NAMALWA (cell line): Measurements from ENCODE around the gene SPATA18.

Experiments used
- DNase-seq: peaks from one replicate; pipeline ENCODE4 v3.0.0-alpha.2; 2015; ENCODE audit warnings: low spot score

Gene SPATA18, protein sequence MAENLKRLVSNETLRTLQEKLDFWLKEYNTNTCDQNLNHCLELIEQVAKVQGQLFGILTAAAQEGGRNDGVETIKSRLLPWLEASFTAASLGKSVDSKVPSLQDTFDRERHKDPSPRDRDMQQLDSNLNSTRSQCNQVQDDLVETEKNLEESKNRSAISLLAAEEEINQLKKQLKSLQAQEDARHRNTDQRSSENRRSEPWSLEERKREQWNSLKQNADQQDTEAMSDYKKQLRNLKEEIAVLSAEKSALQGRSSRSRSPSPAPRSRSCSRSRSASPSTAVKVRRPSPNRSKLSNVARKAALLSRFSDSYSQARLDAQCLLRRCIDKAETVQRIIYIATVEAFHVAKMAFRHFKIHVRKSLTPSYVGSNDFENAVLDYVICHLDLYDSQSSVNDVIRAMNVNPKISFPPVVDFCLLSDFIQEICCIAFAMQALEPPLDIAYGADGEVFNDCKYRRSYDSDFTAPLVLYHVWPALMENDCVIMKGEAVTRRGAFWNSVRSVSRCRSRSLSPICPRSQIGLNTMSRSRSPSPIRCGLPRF

GRCh38 chr4:52051213-52051614 is at the start of gene SPATA18:
Gene SPATA18 (plus strand): TSS chr4:52051304. CDS start chr4:52051705, 401 bp downstream.
- DNase-seq = no peak

GRCh38 chr4:52001616-52002015 is 49.5 kb upstream of the SPATA18 start:
- no peak for DNase-seq

DNA sequence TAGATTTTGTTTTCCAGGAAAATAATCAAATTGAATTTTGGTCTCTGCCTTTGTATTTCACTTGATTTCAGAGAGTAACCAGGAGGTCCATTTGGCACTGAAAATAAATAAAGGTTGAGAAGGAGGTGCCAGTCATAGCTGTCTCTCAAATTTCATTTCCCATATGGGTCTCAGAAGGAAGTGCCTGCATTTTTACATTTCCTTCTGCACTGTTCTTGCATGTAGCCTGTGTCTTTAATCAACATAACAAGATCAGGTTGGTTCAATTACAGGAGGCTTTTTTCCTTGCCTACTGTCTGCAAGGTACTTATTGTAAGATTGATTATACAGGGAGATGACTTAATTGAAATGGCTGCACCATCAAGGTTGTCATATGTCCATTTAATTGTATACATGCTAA is 46.7 kb upstream of the SPATA18 start:
- no peak for DNase-seq

DNA sequence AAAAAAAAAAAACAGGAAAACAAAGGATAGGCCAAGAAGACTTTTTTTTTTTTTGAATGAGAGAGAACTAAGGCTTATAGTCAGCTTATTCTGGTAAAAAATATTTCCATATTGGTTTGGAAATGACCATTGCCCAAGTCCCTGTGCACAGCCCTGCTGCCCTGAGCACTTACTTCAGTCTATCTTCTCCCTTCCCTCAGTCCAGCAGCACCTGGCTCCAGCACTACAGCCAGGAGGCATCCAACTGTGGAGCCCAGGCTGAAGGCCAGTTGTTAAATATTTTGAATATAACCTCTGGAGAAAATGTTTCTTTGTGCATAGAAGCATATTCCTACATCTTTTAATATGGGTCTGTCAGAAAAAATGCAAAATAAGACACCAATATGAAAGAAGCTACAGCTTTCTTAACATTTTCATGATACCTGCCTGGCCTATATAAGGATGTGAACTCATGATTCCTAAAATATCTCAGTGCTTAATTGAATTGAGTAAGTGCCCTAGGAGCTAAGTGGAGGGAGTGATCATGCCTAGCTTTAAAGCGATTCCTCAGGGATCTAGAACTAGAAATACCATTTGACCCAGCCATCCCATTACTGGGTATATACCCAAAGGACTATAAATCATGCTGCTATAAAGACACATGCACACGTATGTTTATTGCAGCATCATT is 45.4 kb upstream of the SPATA18 start:
- DNase-seq = no peak

- DNase-seq = no peak
Measured at GRCh38 chr4:52006887-52007286, 44.2 kb upstream of the SPATA18 start.

DNA sequence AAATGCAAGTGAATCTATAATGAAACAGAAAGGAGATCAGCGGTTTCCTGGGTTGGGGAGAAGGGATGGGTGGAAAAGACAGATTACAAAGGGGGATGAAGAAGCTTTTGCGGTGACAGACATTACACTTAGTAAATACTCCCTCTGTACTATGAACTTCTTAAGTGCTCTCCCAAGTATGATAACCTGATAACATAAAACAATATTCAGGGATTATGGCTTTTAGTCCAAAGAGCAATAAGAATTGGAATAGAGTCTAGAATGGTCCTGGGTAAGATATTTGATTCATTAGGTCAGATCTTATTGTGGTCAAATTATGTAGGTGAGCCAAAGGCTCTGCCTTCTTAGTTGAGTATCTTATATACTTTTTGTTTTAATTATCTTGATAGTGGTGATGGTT is 40.1 kb upstream of the SPATA18 start:
- DNase-seq = no peak

- DNase-seq = no peak
Measured at GRCh38 chr4:52012651-52013050, 38.5 kb upstream of the SPATA18 start.

DNA sequence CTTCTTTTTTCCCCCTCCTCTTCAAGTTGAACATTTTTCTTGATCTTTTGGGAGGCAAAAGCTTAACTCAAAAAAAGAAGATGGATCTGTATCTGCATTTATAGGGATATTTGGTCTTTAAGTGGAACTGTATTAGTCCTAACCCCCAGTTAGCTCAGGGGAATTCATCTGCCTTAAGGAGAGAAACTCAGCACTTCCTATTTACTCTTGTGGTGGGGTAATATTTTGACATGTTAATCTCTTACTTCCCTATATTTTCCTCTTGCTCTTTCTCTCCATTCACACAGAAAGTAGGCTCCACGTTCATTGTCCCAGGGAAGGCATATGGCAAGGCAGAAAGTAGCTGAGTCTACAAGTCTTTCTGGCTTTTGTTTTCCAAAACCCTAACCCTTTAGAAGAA is 36.2 kb upstream of the SPATA18 start:
- DNase-seq = no peak

DNA sequence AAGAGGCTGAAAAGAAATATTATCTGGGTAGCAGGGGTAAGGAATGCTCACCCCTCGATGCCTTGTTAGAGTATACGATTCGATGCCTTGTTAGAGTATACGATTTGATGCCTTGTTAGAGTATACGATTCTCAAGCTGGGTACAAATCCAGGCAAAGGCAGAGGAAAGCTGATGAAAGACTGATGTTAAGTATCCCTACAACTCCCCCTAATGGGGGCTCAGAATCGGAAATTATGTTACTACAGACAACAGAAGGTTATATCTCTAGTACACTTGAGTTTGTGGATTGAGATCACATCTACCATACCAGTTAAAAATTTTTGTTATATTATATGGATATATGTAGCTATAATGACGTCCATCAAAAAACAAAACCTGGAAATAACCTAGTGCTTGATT is 35.7 kb upstream of the SPATA18 start:
- peak; percentile 22 for DNase-seq

GRCh38 chr4:52016981-52017380 is 34.1 kb upstream of the SPATA18 start:
- DNase-seq = no peak

DNA sequence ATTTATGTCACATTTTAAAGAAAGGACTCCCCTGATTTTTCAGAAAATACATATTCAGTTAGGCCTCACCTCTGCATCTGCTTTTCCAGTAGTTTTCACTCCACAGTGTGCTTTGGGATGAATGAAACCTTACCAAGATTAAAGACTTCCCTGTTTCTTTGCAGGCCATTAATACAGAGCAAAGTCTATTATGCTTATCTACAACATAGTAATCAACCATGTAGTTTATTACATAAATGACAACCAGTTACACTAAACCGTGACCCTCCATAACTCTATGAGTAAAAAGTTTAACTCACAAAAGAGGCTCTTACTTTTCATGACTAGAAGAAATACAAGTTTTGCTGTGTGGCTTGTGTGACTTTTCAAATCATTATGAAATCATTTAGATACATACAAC is 33.3 kb upstream of the SPATA18 start:
- DNase-seq = no peak

GRCh38 chr4:52019936-52020657 is 31.0 kb upstream of the SPATA18 start, which contains the start of gene LRRC66:
Gene LRRC66 (minus strand): TSS chr4:52020363. CDS start chr4:52017613, 2,750 bp downstream.
- no peak for DNase-seq

- no peak for DNase-seq
Measured at GRCh38 chr4:52028970-52029369, 22.1 kb upstream of the SPATA18 start.

DNA sequence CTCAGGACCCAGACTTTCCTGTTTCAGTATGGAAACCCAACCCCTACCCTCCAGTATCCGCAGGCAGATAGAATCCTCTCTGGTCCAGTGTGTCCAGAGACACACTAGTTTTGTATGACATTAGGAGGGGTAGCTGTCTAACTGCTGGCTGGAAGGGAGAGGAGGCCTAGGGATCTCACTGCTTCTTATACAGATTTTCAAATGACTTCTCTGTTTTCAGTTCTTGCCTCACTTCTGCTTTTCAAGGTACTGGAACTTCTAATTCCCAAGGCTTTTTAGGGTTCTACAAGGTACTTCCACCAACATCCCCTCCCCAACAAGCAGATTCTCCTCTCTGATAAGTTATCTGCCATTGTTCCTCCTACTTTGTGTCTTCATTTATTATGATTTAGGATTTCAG is 19.1 kb upstream of the SPATA18 start:
- no peak for DNase-seq

DNA sequence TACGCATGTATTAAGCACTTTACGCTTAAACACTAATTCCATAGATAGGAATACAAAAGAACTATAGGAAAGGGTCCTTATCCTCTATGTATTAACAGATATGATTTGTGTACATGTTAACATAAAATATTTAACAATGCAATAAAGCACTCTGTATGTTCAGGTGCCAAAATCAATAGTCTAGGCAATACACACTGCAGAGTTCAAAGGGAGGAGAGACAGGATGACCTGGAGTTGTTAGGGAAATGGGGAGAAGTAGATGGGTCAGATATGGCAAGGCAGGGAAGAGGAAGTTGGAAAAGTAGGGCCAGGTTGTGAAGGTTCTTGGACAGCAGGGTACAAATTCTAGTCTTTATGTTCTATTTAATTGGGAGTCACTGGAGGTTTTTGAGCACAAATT is 15.9 kb upstream of the SPATA18 start:
- no peak for DNase-seq

GRCh38 chr4:52036886-52037530 is 14.1 kb upstream of the SPATA18 start:
- DNase-seq = no peak

- DNase-seq = peak; percentile 55
Measured at GRCh38 chr4:52037689-52038102, 13.4 kb upstream of the SPATA18 start.

DNA sequence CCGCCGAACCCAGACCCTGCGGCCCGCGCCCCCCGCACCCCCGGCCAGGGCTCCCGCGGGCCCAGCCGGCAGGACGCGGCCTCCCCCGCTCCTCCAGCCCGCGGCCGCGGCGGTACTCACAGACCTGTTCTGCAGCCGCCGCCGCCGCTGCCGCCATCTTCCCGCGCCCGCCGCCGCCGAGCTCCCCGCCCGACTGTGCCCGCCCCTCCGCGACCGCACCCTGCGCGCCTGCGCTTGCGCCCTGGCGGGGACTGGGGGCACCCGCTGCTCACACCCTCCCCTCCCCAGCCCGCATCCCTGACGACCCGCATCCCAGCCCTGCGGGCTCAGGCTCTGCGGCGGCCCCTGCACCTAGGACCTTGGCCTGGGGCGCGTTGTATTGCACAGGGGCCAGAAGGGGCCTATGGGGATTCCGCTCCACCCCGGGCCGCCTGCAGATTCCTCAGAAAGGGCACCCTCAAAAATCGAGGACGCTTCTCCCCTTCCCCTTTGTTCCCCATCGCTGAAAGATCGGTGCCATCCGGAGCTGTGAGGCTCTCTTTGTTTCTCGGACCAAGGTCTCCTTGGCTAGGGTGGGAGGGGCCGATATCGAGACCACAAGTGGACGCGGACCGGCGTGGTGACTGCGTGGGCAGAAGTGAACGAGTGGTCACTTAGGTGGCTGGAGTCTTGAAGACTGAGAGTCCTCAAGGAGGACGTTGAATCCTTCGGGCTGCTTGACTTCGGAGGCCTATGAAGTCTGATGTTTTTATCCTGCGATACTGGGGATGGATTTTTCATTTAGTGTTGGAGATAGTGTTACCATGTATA is 12.8 kb upstream of the SPATA18 start, which contains the start of gene SGCB:
Gene SGCB, minus strand, starts transcription at position 197 of the 810 bp plus-strand sequence. Its CDS starts 40 bp downstream, at position 157.
- DNase-seq = peak; percentile 60

GRCh38 chr4:52045028-52045427 is 6.1 kb upstream of the SPATA18 start:
- DNase-seq = no peak

DNA sequence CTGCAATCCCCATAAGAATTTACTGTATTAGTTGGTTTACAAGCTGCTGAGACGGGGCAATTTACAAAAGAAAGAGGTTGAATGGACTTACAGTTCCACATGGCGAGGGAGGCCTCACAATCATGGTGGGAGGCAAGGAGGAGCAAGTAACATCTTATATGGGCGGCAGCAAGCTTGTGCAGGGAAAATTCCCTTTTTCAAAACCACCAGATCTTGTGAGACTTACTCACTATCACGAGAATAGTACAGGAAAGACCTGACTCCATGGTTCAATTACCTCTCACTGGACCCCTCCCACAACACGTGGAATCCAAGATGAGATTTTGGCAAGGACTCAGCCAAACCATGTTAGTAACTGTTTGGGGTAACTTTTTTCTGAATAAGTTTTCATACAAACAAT is 1.8 kb upstream of the SPATA18 start:
- DNase-seq = no peak
